HG02981 (cell line): Measurements from ENCODE around the gene REG3A.

Source experiments
- ATAC-seq: cut with Tn5 transposase; IDR thresholded peaks from one replicate; pipeline ENCODE4 v1.9.1; 2021; ENCODE audit warnings: mild to moderate bottlenecking, moderate library complexity; ENCODE audit not compliant: unreplicated experiment

The REG3A gene

GRCh38 chr2:79159653-79160052 lies at the start of gene REG3A:
Gene REG3A (minus strand): TSS chr2:79159753. CDS start chr2:79159405, 348 bp downstream.
- ATAC-seq, result no peak

GRCh38 chr2:79200762-79201161 lies 41.2 kb upstream of the REG3A start:
- ATAC-seq, result no peak

DNA sequence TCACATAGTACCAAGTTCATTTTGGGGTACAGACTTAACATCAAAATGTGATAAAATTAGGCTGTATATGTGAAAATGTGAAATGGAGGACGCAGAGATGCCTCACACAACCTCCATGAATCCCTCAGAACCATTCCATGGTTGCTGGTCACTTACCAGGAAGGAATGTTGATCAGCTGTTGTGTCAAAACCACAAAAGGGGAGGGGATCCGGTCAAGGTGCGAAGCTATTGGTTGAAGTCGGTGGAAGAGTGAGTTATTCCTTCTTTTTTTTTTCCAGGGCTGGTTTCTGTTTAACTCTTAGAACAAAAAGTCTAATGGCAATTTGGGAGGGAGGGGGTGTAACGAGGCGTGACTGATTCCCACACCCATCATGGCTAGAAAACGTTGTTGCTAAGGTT lies 32.3 kb upstream of the REG3A start:
- ATAC-seq, result no peak

- ATAC-seq, result no peak
These were observed 31.5 kb upstream of the REG3A start for GRCh38 chr2:79191081-79191480.

DNA sequence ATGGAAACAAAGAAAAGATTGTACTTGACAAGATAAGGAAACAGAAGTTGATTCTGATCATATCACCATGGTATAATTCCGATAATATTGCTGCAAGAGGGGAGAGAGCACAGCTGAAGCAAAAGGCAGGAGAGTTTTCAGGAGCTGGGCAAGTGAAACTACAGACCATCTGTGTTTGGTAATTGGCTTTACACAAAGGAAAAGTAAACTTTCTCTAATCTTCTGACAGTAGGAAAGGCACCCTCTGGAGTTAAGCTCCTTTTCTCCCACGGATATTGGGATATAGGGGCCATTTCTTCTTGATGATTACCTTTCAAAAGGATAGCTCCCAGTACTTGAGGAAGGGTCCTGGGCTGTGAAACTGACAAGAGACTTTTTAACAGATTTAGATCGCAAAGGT lies 29.9 kb upstream of the REG3A start:
- ATAC-seq, result no peak

GRCh38 chr2:79181617-79182016 lies 22.1 kb upstream of the REG3A start:
- no peak for ATAC-seq

GRCh38 chr2:79180092-79180491 lies 20.5 kb upstream of the REG3A start:
- no peak for ATAC-seq

GRCh38 chr2:79179036-79179435 lies 19.5 kb upstream of the REG3A start:
- ATAC-seq, result no peak

GRCh38 chr2:79178076-79178674 lies 18.6 kb upstream of the REG3A start:
- no peak for ATAC-seq

GRCh38 chr2:79171348-79171958 lies 11.9 kb upstream of the REG3A start:
- no peak for ATAC-seq

DNA sequence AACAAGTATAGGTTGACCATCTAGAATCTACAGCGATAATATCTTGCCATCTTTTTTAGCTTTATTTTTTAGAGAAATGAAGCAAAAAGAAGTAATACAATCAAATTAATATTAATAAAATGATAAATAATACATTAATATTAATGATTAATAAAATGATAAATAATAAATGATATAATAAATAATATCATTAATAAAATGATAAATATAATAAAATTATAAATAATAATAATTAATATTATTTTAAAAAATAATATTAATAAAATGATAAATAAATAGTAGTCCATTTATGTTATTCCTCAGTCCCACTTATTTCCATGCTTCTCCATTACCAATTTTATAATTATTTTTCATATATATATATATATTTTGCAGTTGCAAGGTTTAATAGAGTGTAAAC lies 3.2 kb upstream of the REG3A start:
- ATAC-seq, result no peak

- ATAC-seq, result no peak
These were observed 2.6 kb upstream of the REG3A start for GRCh38 chr2:79162132-79162531.

GRCh38 chr2:79159030-79159429 lies 523 bp downstream of the REG3A start:
- ATAC-seq, result no peak

DNA sequence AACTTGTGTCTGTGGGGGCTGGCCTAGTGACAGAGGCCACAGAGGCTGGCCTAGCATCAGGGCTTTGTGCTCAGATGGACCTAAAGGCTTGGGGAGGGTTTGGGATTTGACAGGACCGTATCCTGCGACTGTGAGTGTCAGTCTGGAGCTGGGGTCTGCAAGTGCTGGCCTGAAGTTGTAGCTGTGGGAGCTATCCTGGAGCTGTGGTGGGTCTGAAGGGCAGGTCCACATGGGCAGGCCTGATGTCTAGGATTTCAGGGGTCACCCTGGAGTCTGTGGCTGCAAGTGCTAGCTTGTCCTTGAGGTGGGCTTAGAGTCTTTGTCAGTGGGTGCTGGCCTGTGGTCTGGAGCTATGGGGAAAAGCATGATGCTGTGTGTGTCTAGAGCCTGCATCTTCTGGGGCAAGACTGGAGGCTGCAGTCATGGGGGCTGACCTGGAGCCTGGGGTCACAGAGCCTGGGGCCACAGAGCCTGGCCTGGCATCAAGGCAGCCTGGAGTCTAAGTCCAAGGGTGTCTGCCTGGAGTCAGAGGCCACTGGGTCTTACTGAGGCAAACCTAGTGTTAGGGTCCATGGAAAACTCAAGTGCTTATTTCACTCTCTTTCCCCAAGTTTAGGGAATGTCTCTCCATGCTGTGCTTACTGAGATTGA lies 3.6 kb downstream of the REG3A start:
- no peak for ATAC-seq

- no peak for ATAC-seq
These were observed 20.1 kb downstream of the REG3A start for GRCh38 chr2:79139423-79139822.

DNA sequence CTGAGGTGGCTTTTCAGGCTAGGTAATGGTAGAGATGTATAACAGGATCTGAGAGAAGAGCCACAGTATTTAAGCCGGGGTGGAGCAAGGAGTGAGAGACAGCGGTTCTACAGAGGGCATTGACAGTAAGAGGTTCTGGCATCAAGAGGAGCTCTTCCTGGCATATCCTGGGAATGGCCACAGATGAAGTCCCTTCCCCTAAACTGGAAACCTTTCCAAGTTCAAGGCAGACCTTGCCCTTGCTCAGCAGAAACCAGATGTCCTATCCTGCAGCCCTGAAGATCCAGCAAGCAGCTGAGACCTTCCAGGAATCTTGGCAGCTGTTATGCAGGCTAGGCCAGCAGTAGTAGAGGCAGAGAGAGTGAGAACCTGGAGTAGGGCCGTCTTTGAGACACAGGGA lies 21.2 kb downstream of the REG3A start:
- ATAC-seq, result no peak

DNA sequence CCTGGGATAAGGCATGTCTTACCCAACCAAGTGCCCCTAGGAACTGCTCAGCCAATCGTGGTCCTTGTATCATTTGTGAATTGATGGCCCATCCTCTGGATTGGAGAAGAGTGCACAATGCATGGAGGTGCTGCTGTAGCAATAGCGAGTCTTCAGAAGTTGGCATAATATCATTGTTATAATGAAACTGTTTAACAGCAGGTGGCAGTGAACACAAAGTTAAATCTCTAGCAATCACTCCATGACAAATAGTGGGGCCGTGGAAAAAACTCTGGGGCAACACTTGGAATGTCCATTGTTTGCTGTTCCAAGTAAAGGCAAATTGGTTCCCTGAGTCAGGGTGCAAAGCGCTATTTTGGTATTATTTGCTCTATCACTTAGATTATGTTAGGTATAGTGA lies 27.9 kb downstream of the REG3A start:
- no peak for ATAC-seq

DNA sequence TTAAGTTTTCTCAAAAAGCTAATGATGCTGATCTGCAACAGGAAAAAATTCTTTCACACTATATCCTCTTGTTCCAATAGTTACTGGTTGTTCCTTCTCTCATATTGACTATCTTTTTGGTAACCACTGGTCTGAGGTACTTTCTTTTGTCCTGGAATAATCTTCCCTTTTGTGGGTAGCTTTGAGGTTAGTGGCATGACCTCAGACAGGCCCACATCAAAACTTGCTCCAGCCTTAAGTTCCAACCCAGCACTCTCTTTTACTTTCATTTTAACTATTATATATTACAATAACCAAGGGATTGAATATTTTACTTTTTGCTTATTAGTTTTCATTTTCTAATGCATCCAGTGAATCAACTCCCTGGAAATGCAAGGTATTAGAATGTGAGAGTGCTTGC lies 29.7 kb downstream of the REG3A start:
- no peak for ATAC-seq

GRCh38 chr2:79129260-79129659 lies 30.3 kb downstream of the REG3A start:
- ATAC-seq, result no peak

- no peak for ATAC-seq
These were observed 31.1 kb downstream of the REG3A start for GRCh38 chr2:79128406-79128805.

- ATAC-seq, result no peak
These were observed 33.9 kb downstream of the REG3A start for GRCh38 chr2:79125721-79125985.

- ATAC-seq, result no peak
These were observed 34.4 kb downstream of the REG3A start for GRCh38 chr2:79124907-79125720.
